Lung (tissue), 12 donors: ENCODE data around the gene UCHL1. TPM values are rescaled to one million over a fixed set of nuclear protein-coding genes. Genes with fewer than 3 reads are reported as not detected.
"Not testable (repeated sequence)": the region's sequence is repeated elsewhere in the genome, so short reads cannot be mapped to it uniquely, and the experiment has no call there.

ENCODE experiments used
- ATAC-seq: fragments of 200-7000 bp; cut with Tn5 transposase; one replicate; pipeline ENCODE4 v1.9.1; 2020; ENCODE audit warnings: moderate number of reproducible peaks; ENCODE audit not compliant: insufficient read depth, low FRiP score
- DNase-seq, 3 donors: peaks; one replicate each; pipeline ENCODE4 v3.0.0-alpha.2; 2013 to 2017
- H3K27ac ChIP-seq, 2 donors: one replicate each; pipeline ENCODE4 v1.5.1; 2013; ENCODE audit warnings: mild to moderate bottlenecking in 2 of 2, moderate library complexity in 2 of 2, control low read depth in 1 of 2, inconsistent platforms in 1 of 2, low read depth in 1 of 2, low read length in 1 of 2
- H3K27me3 ChIP-seq, 3 donors: one replicate each; pipeline ENCODE4 v1.5.1; 2013; ENCODE audit warnings: low read length in 2 of 3; ENCODE audit not compliant: control insufficient read depth in 3 of 3, insufficient read depth in 3 of 3
- H3K36me3 ChIP-seq, 4 donors: one replicate each; pipeline ENCODE4 v1.5.1; 2013; ENCODE audit warnings: low read length in 4 of 4, mild to moderate bottlenecking in 1 of 4, moderate library complexity in 1 of 4; ENCODE audit not compliant: control insufficient read depth in 4 of 4, insufficient read depth in 4 of 4
- H3K4me1 ChIP-seq, 5 donors: one replicate each; pipeline ENCODE4 v1.5.1; 2013; ENCODE audit warnings: low read length in 5 of 5, mild to moderate bottlenecking in 2 of 5, moderate library complexity in 1 of 5; ENCODE audit not compliant: control insufficient read depth in 5 of 5, insufficient read depth in 5 of 5
- H3K4me3 ChIP-seq: one replicate; pipeline ENCODE4 v1.5.1; 2013; ENCODE audit warnings: mild to moderate bottlenecking, control low read depth, moderate library complexity
- H3K9ac ChIP-seq, 2 donors: one replicate each; pipeline ENCODE4 v1.5.1; 2013; ENCODE audit warnings: low read length in 2 of 2, control low read depth in 1 of 2; ENCODE audit not compliant: insufficient read depth in 1 of 2
- H3K9me3 ChIP-seq, 4 donors: one replicate each; pipeline ENCODE4 v1.5.1; 2013; ENCODE audit warnings: low read length in 3 of 4, mild to moderate bottlenecking in 1 of 4, moderate library complexity in 1 of 4; ENCODE audit not compliant: control insufficient read depth in 4 of 4, insufficient read depth in 3 of 4
- WGBS, 2 donors: extraction: QIAGEN DNeasy Blood & Tissue Kit; methylation state at CpG; one replicate each; pipeline ENCODE4 v1.1.7; 2013; 5-methylcytosine and 5-hydroxymethylcytosine counted together
- polyA plus RNA-seq, 2 donors: library from polyadenylated mRNA; stranded (reverse); fragments of 200-250 nt; gene quantifications; one replicate each; pipeline ENCODE4 v1.2.1, GENCODE V29; 2013
- total RNA-seq, 2 donors: library from RNA; depleted of rRNA in 1 of 2; stranded (reverse); fragments of >200 nt in 1 of 2; gene quantifications; one replicate each; pipeline ENCODE4 v1.2.1, GENCODE V29; 2014 to 2021
- TF ChIP-seq, protein P1 (sequence below): IDR thresholded peaks from 2 replicates; pipeline ENCODE4 v1.5.1; 2012; ENCODE audit warnings: mild to moderate bottlenecking; ENCODE audit errors: control extremely low read depth, extremely low read depth
- donor health status: control.
- donor health status: control.
- donor health status: Bipolar disorder and iron deficiency.
- donor health status: healthy.
- donor health status: DM: yes; HTN: yes; CAD: no.

Gene UCHL1
- total and polyA plus RNA-seq, 4 donors = 6.9 to 38.2 (median 13.5) TPM

GRCh38 chr4:41269682-41270081, 13.0 kb downstream of the UCHL1 start:
- Histone ChIP-seq H3K27me3 (no peaks in the 10 kb centered on the region), H3K9me3 (no peaks in the 10 kb centered on the region), H3K36me3 (no peaks in the 10 kb centered on the region), H3K4me1 (no peaks in the 10 kb centered on the region), H3K27ac (no peak overlapping the region), H3K9ac (no peak overlapping the region), H3K4me3 (no peak overlapping the region)
- DNase-seq = no peak
- no peak for ATAC-seq
- TF ChIP-seq, protein P1, sequence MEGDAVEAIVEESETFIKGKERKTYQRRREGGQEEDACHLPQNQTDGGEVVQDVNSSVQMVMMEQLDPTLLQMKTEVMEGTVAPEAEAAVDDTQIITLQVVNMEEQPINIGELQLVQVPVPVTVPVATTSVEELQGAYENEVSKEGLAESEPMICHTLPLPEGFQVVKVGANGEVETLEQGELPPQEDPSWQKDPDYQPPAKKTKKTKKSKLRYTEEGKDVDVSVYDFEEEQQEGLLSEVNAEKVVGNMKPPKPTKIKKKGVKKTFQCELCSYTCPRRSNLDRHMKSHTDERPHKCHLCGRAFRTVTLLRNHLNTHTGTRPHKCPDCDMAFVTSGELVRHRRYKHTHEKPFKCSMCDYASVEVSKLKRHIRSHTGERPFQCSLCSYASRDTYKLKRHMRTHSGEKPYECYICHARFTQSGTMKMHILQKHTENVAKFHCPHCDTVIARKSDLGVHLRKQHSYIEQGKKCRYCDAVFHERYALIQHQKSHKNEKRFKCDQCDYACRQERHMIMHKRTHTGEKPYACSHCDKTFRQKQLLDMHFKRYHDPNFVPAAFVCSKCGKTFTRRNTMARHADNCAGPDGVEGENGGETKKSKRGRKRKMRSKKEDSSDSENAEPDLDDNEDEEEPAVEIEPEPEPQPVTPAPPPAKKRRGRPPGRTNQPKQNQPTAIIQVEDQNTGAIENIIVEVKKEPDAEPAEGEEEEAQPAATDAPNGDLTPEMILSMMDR = no peak

GRCh38 chr4:41275931-41276330, 19.2 kb downstream of the UCHL1 start:
- ATAC-seq, H3K4me3 ChIP-seq, H3K27me3 ChIP-seq, H3K9ac ChIP-seq, H3K27ac ChIP-seq, H3K9me3 ChIP-seq, H3K4me1 ChIP-seq, H3K36me3 ChIP-seq, DNase-seq: not testable (repeated sequence)
- WGBS, 2 donors = 96 to 99% methylated on average over 13 of the region's 13 CpGs

- TF ChIP-seq, protein P1 = no peak
- Histone ChIP-seq H3K9ac (no peak overlapping the region), H3K4me3 (no peak overlapping the region), H3K36me3 (no peaks in the 10 kb centered on the region), H3K27me3 (no peaks in the 10 kb centered on the region), H3K27ac (no peak overlapping the region), H3K4me1 (peaks cover 0 to 2% (median 0%) of the 10 kb centered on the region in 5 donors), H3K9me3 (no peaks in the 10 kb centered on the region)
- DNase-seq (no peak), ATAC-seq (no peak)
- 79 to 90% methylated on average over 8 of the region's 8 CpGs for WGBS, 2 donors
These were observed 23.3 kb downstream of the UCHL1 start for GRCh38 chr4:41280010-41280409.

DNA sequence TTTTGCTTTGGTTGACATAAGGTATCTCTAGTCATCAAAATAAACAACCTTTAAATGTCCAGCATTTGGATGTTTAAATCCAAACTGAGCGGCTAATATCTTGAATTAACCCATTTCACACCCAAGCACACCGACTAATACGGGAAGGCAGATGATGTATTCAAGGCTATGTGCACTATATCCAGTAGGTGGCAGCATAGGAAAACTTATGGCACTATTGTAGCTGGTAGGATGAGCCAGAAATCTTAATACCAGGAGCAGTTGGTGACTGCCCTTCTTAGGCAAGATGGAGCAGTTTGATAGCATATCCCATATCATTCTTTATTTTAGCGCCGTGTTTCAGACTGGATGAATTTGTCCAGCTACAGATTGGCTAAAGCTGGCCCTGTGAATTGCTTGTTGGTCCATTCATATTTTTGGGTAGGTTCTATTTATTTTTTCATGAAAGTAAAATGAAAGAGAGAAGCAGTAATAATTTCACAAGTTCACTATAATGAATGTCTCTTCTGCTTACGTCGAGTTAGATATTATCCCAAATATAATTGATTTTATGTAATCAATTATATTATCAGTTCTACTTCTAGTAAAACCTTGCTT, 24.4 kb downstream of the UCHL1 start:
- Histone ChIP-seq H3K4me3 (no peak overlapping the region), H3K36me3 (no peaks in the 10 kb centered on the region), H3K27me3 (no peaks in the 10 kb centered on the region), H3K27ac (no peak overlapping the region), H3K9ac (no peak overlapping the region), H3K4me1 (peaks cover 0 to 8% (median 0%) of the 10 kb centered on the region in 5 donors), H3K9me3 (no peaks in the 10 kb centered on the region)
- WGBS, 2 donors = 16 to 19% methylated on average over 7 of the region's 7 CpGs
- ATAC-seq (peak; percentile 95), DNase-seq (peak; percentile 67 to 91 (median 90))
- TF ChIP-seq, protein P1 = peak; percentile 92
